Measurements from ENCODE around the gene CSK.

DNA sequence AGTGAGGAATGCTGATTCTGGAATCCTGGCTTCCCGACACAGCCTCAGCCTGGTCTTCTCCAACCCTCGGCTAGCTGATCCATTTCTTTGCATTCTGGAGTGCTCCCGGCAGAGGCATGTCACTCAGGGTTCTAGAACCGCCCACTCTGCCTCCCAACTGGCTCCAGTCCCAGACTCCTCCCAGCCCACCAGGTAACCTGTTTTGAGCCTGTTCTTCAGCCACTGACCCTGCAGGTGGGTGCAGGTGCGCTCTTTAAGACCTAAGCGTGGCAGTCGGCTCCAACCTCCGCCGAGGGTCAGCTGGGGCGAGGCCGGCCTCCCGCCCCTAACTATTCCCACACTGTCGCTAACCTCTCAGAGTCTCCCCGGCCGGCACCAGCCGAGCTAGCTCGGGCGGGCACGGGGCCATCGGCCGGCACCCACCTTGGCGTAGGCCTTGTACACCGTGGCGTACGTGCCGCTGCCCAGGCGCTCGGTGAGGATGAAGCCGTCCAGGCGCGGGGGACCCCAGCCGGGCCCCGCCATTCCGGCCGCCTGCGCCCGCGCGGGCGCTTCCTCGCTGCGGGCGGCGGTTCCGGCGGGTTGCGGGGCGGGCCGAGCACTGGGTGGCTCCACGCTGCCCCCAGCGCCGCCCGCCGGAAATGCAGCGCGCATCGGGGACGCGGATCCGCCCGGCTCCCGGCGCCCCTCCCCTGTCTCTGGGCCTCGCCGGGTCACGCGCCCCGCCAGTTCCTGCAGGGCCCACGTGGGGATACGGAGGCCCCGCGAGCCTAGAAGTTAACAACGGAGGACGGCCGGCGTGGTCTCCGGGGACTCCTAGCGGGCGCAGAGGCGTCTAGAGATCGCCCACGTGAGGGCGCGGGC lies 60.9 kb downstream of the CSK start, which contains the start of gene ULK3:
- peak in 1 of 2 donors; percentile 11 for TF ChIP-seq POLR2A (IDR thresholded peaks at IDR 0.05)
- TF ChIP-seq, protein P1, sequence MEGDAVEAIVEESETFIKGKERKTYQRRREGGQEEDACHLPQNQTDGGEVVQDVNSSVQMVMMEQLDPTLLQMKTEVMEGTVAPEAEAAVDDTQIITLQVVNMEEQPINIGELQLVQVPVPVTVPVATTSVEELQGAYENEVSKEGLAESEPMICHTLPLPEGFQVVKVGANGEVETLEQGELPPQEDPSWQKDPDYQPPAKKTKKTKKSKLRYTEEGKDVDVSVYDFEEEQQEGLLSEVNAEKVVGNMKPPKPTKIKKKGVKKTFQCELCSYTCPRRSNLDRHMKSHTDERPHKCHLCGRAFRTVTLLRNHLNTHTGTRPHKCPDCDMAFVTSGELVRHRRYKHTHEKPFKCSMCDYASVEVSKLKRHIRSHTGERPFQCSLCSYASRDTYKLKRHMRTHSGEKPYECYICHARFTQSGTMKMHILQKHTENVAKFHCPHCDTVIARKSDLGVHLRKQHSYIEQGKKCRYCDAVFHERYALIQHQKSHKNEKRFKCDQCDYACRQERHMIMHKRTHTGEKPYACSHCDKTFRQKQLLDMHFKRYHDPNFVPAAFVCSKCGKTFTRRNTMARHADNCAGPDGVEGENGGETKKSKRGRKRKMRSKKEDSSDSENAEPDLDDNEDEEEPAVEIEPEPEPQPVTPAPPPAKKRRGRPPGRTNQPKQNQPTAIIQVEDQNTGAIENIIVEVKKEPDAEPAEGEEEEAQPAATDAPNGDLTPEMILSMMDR (IDR thresholded peaks at IDR 0.05), result peak; percentile 76 to 97
- TF ChIP-seq POLR2AphosphoS5 (IDR thresholded peaks at IDR 0.05), result peak in 2 of 3 donors; percentile 19 to 26
- no peak for TF ChIP-seq EP300 (IDR thresholded peaks at IDR 0.05)
